Suprapubic skin (tissue), 3 donors: Measurements from ENCODE around the gene FAM117B.

ENCODE experiments used
- CTCF ChIP-seq, 2 donors: fragments of 200-600 bp in 1 of 2; fragments of 450-650 bp in 1 of 2; sonication (generic) in 1 of 2; IDR thresholded peaks; one replicate each; pipeline ENCODE4 v1.5.1; 2016 to 2019; ENCODE audit warnings: antibody characterized with exemption in 2 of 2, mild to moderate bottlenecking in 1 of 2, moderate library complexity in 1 of 2
- POLR2A ChIP-seq, 2 donors: fragments of 450-650 bp; IDR thresholded peaks; one replicate each; pipeline ENCODE4 v1.6.1; 2017; ENCODE audit warnings: antibody characterized with exemption in 2 of 2, mild to moderate bottlenecking in 2 of 2, moderate library complexity in 2 of 2

DNA sequence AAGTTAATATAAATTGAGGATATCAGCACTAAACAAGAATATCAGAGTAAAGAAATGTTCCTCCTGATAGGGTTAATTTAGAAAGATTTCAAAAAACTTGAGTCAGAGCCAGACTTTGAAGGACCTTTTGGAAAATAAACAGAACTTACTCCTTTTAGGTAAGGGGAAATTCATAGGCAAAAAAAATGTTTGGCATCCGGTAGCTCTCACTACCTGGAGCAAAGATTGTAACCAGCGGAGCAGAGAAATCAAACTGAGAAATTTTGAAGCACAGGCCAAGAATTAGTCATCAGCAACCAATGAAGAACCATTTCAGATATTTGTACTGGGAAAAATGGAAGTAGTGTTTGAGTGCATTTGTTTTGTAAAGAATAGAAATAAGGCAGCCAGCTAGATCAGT lies 123.8 kb downstream of the FAM117B start:
- TF ChIP-seq CTCF (IDR thresholded peaks at IDR 0.05) (no peak), POLR2A (IDR thresholded peaks at IDR 0.05) (no peak)
